ENCODE measurements around the gene RNU6-7.

Gene RNU6-7

GRCh38 chr14:32205554-32205953 is 3.7 kb downstream of the RNU6-7 start:
- DNase-seq: no peak

DNA sequence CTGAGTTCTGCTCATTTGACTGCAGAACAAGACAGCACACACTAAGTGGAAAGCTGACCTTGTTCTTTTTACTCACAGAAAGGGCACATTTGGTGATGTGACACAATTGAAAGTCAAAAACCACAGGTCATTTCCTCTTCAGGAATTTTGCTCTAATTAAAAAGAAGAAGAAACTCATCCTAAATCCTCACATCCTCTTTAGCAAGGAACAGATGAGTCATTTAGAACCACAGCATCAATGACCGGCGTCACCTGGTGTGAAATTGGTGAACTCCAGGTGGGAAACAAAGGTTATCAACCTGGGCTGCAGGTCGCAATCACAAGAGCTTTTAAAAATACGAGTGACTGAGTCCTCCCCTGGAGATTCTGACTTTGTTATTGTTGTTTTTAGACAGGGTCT is 4.1 kb downstream of the RNU6-7 start:
- DNase-seq: no peak

- no peak for DNase-seq
Observed at GRCh38 chr14:32206552-32206951, 4.7 kb downstream of the RNU6-7 start.

- no peak for DNase-seq
Observed at GRCh38 chr14:32208490-32208889, 6.6 kb downstream of the RNU6-7 start.

DNA sequence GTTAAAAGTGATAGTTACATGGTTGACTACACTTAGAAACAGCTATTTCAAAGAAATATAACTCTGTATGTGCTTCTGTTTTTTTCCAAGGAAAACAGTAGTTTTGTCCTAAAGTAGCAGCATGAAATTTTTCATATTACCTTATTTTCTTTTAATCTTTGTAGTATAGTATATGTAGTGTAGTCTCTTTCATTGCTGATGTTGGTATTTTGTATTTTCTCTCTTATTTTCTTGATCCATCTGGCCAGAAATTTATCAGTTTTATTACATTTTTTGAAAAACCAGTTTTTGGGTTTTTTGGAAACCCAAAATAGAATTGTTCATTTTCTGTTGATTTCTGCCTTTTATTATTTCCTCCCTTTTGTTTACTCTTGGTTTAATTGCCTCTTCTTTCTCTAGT is 7.6 kb downstream of the RNU6-7 start:
- no peak for DNase-seq

- DNase-seq: no peak
Observed at GRCh38 chr14:32211068-32211404, 9.2 kb downstream of the RNU6-7 start.

DNA sequence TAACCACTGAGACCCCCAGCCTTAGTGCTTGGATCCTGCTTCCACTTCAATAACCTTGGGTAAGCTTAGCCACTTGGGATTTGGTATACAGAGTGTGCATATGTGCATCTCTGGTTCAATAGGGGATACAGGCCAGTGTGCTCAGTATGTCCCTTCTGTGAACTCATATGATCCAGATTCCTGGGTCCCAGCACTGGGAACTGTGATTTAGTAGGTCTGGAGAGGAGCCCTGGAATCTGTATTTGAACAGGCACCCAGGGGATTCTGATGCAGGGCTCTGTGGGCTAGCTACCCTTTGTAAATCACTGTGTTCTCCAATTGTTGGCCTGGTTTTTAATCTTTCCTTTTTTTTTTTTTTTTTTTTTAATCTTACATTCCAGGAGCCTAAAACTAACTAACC is 11.0 kb downstream of the RNU6-7 start:
- DNase-seq: no peak

GRCh38 chr14:32217301-32217700 is 15.5 kb downstream of the RNU6-7 start:
- DNase-seq: no peak

DNA sequence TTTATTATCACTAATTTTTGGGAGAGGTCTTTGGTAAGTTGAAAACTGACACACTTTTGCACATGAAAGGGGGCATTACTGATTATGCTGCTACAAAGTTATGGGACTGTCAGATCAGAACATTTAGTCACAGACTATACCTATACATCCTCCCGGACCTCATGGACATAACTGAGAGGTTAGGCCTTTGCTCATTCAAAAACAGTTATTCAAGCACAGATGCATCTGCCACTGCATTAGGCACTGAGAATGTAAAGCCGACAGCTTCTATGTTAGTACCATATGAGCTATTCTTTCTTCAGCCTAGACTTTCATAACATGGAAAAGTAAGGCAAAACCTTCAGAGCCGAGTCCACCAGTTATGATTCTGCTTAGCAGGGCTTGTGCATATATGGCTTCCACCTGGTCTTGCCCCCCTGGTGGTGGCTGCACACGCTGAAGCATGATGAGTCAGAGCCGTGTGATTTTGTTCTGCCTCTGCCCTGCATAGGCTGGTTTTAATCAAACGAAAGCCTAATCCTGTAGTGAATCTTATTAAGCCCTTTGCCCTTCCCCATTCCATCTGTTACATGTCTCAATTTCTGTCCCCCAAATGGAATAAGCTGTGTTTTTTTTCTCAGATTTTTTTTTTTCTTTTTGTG is 23.0 kb downstream of the RNU6-7 start:
- DNase-seq: peak in 1 of 5 experiments; percentile 12

DNA sequence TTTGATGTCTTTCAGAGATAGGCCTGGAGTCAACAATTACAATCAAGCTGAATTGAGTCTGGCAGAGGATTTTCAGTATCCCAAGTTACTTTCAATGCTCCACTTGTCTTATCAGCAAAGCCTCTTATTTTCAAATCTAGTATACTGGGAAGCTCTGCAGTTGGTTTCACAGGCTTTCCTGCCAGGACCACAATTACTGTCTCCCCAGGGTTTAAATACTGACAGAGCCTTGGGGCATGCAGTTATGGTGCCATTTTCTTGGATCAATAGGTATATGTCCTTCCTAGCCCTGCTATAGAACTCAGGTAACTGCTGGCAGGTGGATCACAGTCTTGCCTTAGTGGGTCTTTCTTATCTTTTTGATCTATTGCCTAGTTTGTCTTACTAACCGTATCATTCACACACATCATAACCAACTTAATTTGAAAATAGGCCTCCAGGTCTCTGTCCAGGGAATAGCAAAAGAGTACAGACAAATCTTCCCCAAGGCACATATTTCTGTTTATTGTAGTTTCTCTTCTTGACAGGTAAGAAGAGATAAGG is 23.6 kb downstream of the RNU6-7 start:
- no peak for DNase-seq

DNA sequence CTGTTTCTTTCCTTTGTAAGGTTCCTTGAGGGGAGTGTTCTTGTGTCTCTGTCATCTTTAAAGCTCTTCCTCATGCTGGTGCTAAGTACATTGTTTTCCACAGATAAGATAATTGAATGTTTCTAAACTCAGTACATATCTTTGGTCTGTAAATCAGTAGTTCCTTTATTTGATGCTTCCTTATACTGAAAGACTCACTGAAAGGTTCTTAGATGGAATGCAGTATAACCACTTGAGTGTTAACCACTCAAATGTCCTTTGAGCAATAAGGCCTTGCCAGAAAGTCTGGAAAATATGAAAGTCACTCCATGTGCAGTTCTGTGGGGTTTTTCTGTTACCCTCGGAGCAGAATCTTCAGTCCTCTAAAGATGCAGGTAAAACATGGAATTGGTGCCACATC is 24.2 kb downstream of the RNU6-7 start:
- DNase-seq: no peak

DNA sequence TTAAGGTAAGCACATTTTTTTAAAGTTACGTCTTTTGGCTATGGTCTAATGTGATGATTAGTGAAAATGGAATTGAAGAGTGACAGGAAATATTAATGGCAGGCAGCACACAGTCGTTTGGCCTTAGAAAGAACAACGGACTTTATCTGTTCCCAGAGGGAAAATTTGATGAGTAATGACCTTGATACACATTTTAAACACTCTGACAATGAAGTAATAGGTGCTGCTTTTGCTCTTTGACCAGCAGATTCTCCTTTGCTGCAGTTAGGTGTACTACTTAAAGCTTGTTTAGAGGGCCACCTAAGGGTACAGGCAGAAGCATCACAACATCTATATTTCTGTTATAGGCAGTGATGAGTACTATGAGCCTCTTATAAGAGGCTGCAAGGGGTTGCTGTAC is 28.3 kb downstream of the RNU6-7 start:
- peak in 1 of 5 experiments; percentile 7 for DNase-seq

DNA sequence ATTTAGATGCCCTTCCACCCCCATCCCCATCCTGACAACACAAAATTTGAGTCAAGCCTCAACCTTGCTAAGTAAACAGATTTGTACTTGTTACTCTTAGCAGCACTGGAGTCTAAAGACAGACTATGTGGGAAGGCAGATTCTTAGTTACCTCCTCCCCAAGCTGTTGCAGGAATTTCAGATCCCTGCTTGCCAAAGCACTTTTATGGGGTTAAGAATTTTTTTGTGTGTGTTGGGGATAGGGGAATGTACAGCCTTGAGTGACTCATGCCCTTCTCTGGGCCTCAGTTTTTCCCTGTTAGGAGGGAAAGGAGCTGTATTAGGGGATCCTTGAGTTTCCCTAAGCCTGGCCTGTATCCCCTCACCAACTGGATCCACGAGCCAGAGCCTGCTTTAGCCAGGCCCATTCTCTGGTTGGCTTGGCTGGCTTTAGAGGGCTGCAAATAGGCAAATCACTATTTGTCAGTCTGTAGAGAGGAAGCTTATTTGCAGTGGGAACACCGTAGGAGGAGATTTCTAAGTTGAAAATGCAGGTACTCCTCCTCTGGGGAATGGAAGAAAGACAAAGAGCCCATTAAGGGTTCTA is 28.9 kb downstream of the RNU6-7 start:
- no peak for DNase-seq

GRCh38 chr14:32232481-32232880 is 30.6 kb downstream of the RNU6-7 start:
- DNase-seq: no peak

GRCh38 chr14:32233260-32233659 is 31.4 kb downstream of the RNU6-7 start:
- DNase-seq: peak in 1 of 5 experiments; percentile 77

- DNase-seq: no peak
Observed at GRCh38 chr14:32244404-32244803, 42.6 kb downstream of the RNU6-7 start.

- no peak for DNase-seq
Observed at GRCh38 chr14:32246751-32247150, 44.9 kb downstream of the RNU6-7 start.

GRCh38 chr14:32249371-32249770 is 47.5 kb downstream of the RNU6-7 start:
- no peak for DNase-seq

GRCh38 chr14:32249780-32250179 is 47.9 kb downstream of the RNU6-7 start:
- DNase-seq: no peak

DNA sequence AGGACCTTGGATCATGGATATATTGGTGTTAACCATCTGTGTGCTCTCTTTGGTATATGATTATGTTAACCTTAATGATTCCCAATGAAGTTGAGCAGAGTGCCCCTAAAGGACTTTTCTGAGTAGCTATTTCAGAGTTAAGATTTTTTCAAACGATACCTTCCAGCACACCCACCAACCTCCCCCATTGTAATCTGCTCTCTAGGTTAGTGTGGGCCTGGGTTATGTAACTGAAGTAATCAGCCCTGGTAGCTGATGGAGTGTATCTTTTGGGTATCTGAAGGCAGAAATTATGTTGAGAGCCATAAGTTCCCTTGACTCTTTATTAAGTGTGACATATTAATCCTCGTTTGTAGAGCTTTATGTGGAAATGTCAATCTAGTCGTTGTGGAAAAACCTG is 48.8 kb downstream of the RNU6-7 start:
- no peak for DNase-seq

DNA sequence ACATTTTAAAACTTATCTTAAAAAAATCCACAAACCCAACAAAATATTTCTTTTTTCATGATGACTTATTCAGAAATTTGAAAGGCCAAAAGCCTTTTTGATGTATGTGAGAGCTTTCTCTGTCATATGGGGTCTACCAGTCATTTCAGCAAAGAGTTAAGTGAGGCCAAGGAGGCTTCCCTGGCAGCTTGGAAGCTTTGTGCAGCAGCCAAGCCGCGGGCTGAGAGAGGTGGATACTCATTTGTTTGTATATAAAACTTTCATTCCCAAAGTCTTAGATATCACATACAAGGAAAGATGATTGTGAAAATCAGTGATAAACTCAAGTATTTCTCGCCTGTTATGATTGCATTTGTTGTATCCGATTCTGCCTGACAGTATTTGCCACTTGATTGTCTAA is 49.7 kb downstream of the RNU6-7 start:
- no peak for DNase-seq
